ENCODE measurements around the gene CACNG3. TPM values are rescaled to one million over a fixed set of nuclear protein-coding genes. Genes with fewer than 3 reads are reported as not detected.

The CACNG3 gene
- total RNA-seq, result not detected in 2 replicates

DNA sequence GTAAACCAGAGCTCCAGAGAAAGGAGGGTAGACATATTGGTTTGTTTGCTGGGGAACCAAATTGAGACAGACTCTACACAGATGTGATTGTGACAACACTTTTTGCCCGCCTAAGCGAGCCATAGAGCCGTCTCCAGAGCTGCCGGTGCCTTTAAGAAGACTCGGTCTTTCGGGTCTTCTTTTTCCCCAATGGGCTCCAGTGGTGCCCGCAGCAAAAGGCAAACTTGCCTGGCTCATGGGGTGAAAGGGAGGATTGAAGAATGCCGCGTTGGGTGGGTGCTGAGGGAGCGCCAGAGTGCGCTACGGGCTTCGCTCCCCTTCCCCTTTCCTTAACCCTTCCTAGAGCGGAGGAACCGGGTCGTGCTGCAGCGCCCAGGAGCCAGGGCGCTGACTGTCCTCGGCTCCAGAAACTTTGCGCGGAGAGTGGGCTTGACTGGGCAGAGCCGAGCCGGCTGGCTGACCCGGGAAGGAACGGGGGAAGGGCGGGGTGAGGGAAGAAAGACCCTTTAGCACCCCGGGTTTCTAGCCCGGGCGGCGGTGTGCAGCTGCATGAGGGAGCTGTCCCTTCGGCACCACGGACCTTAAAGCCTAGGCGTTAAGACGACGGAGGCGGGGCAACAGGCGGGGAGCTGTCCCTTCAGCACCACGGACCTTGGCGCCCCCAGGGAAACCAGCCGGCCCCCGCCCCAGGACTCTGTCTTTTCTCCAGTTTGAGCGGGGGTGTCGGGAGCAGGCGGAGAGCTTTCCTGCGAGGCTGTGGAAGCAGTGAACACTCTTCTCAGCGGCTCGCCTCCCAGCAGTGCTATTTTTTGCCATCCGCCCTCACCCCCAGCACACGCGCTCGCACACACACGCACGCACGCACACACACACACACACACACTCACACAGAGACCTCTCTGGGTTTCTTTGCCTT lies at the start of gene CACNG3:
Gene CACNG3 (plus strand): TSS at position 880 of the 916 bp plus-strand sequence. CDS start 420 bp downstream, outside the sequence.

Data from regular cardiac myocyte (primary cell).